Amniotic epithelial cell (primary cell): ENCODE measurements around the gene XRCC5.
"Not testable (repeated sequence)": the region's sequence is repeated elsewhere in the genome, so short reads cannot be mapped to it uniquely, and the experiment has no call there.

Experiments
- DNase-seq: peaks from one replicate; pipeline ENCODE4 v3.0.0-alpha.2; 2010; ENCODE audit warnings: low read depth

Gene XRCC5

DNA sequence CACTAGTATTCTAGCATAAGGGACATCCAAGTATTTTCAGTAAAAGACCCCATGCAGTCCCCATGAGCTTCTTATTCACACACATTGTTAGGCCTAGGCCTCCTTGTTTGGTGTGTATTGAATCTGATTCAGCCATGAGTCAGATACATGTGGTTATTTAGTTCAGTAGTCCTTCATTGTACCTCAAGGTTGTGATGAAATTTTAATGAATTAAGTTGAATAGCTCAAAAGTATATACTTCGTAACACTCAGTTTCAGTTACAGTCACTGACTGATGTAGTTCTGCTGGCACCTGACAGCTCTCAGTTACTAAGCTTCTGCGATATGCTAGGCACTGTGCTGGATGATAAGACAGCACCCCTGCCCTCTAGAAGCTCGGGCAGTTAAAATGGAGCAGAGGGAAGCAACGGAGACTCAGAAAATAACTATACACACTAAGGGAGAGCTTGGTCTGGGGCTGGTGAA lies 86.4 kb downstream of the XRCC5 start:
- DNase-seq: peak; percentile 96

DNA sequence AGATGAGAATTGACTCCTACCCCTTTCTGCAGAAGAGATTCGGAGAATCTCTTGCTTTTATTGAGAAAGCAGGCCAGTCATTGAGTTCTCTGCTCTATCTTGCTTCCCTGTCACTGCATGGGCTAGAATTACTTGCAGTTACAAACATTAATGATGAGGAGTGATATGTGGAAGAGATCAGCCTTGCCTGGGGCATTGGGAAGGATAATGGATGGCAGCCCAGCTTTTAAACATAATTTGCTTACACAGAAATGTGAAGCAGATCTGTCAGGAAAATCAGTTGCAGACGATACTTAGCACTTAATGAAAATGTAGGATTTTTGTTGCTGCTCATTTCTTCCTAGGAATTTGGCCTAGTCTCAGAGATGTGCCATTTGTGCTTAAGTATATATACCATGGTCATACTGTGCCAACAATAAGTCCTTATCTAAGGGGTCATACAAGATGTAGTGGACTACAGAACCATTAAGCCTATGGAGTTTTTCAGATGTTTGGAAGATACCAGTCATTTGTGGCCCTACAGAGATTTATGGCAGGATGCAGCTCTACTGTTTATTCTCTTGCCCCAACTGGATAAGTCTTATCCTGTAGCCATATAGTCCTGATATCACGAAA lies 92.7 kb downstream of the XRCC5 start:
- DNase-seq: no peak

DNA sequence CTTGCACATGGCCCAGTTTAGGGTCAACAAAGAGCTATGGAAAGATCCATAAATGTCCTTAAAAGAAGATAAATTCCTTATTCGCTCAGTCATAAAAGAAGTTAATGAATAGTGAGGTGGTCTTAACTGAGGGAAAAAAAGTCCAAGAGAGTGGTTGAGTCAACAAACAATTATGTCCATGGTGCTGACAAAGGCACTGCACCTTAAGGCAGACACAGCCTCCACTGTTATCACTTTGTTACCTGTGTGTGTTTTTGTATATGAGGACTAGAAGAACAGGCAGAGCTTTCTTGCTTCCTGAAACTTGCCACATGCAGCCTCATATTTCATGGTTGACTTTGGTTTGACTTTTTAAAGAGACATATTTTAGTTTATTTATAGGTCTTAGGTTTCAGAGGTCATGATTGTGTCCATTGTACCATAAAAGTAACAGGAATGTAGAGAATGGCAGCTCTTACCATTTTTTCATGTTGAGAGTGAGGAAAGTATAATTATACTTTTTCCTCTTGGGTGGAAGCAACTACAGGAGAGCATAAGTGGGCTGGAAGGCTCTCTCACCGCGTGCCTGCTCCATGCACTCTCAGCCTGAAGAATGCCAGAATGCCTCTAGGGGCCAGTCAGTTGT lies 93.6 kb downstream of the XRCC5 start:
- no peak for DNase-seq

DNA sequence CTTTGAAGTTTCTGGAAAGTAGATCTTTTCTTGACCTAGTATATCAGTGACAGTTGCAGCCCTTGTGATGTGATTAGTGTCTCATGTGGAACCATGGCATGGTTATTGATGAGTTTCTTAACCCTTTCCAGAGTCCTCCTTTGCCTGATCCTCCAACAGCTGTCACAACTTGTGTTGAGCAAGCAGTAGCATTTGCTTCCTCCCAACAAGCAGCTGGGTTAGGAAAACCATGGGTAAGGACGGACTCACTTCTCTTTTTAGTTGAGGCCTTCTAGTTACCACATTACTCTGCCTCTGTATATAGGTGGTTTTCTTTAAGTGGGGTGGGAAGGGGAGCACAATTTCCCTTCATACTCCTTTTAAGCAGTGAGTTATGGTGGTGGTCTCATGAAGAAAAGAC lies 96.3 kb downstream of the XRCC5 start:
- DNase-seq: no peak

DNA sequence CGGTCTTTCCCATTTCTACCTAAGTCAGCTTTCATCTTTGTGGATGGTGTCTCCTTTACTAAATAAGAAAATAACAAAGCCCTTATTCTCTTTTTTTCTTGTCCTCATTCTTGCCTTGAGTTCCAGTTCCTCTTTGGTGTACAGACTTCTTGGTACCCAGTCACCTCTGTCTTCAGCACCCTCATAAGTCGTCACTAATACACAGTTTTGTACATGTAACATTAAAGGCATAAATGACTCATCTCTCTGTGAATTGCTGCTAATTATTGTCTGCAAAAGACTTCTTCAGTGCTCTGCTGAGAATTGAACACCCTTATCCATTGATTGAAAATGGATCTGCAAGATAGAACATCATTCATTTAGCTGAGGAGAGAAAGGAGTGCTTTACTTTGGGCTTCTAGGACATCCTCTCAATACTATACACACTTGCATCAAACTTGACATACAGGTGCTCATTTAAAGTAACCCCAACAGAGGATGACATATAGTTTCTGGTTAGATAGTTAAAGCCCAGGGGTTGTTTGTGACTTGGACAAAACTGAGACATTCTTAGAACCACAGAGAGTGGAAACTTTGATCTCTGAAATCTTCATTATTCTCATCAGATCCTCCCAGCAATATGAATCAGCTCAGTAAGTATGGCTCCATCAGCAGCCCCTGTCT lies 97.0 kb downstream of the XRCC5 start:
- DNase-seq: no peak

DNA sequence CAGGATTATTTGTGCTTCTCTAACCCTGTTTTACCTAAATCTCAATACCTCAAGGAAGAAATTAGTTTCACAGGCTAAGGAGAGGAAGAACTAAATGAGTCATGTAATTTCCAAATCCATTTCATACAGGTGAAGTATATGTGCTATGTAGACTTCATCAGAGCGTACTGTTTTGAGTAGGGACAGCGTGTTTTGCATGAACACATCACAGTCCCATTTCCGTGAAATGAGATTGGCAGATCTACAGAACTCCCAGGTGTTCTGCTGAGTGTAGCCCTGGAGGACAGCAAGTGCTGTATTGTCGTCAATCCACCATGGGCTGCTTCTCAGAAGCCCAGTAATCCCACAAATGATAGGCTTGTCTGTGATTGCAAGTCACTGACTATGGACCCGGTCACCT lies 97.7 kb downstream of the XRCC5 start:
- DNase-seq: no peak

DNA sequence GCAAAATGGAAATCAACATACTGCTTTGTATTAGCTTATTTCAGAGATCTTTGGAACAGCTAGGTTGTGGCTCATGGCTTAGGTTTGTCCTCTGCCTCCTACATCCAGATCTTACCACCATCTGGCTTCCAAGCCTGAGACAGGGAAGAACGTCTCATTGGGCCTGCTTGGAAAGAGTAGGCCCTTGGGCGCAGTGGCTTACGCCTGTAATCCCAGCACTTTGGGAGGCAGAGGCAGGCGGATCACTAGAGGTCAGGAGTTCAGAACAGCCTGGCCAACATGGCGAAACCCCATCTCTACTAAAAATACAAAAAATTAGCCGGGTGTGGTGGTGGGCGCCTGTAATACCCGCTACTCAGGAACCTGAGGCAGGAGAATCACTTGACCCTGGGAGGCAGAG lies 99.5 kb downstream of the XRCC5 start:
- not testable (repeated sequence) for DNase-seq

DNA sequence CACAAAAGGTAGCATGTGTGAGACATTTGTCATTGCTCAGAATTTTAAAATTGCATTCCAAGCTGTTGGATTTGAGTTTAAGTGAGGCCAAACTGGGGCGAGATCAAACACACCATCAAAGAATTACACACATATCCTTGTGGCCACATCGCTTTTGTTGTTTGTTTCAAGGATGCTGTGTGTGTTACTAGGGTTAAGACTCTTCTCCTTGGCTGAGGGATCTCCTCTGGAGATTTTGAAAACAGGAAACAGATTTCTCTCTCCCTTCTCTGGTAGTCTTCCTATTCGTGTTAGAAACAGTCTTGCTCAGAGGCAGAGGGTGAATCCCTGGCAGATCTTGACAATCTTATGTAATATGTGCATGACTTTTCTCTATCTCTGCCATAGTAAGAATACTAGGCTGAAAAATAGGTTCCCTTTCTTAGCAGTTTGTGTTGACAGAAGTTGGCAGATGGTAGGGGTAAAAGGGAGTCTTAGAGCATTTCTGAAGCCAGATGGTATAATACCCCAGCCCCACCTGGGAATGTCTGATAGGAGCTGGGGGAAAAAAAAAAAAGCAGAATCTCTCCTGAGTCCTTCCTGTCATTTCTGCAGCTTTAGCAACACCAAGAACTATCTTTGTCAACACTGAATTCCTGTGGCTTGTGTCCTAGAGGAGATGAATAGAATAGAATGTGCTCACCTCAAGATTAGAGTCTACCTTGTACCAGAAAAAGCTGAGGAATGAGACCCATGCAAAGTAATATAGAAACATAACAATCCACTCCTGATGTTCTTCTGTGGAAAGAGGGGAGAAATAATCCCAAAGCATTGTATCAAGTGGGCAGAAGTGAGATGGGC lies 101.8 kb downstream of the XRCC5 start:
- peak; percentile 44 for DNase-seq

DNA sequence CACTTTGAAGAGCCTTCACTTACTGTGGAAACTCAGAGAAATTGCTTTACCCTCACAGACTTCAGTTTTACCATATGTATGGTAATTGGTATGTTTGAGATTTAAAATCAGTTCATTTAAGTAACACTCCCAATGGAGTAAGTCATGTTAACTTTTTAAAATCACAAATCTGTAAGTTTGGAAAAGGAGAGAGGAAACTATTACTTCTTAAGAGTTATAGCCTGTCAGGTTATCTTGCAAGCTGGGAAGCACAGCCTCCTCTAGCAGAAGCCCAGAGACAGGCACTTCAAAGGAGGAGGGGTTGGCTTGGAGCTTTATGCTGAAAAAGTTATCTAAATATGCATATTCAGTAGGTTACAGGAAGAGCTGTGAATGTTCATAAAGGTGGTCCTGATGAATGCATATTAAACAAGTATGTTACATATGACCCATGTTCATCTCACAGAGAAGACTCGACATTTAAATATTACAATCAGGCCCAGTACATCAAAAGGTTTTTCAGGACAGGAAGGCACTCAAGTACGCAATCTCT lies 102.5 kb downstream of the XRCC5 start:
- no peak for DNase-seq

DNA sequence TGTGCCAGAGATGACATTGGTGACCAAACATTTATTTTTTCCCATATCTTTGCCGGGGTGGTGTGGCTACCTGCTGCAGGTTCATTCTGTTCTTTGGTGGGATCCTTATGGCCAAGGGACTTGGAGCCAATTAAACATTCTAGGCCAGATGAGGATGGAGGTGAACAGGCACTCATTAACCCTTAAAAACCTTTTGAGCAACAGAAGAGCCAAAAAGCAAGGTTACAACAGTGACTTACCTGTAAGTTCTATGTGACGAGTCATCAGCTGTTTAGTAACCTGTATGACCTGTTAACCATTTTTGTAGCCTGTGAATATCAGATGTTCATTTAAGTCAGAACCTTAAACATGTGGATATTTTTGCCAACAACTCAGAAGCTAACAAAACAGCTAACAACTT lies 105.6 kb downstream of the XRCC5 start:
- no peak for DNase-seq

DNA sequence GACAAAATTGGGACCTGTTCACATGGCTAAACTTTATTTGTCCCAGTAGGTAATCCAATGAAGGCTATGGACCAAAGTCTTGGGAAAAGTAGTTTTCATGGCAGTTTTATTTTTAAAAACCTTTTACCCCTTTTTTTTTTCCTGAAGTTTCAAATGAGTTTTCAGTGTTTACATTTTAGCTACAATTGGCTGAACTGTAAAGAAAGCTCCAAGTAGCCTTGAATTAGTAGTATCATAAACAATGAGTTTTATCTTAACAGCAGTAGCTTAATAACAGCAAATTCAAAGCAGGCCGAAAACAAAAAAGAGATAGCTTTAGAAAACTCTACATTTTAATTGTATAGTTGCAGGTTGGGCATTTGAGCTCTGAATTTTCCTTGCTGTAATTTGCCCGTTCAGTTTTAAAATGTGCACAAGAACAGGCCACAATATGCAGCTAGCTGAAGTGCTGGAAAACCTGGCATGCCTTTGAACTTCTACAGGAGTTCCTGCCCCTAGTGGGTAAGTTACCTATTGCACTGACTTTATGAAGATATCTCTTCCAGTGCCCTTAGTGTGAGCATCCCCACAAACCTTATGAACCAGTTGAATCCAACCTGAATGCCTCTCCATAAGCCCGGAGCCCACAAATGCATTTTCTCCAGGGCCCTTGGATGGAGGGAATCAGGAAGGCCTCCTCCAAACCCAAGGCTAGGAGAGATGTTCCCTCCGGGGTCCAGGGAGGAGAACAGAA lies 106.7 kb downstream of the XRCC5 start:
- peak; percentile 48 for DNase-seq

DNA sequence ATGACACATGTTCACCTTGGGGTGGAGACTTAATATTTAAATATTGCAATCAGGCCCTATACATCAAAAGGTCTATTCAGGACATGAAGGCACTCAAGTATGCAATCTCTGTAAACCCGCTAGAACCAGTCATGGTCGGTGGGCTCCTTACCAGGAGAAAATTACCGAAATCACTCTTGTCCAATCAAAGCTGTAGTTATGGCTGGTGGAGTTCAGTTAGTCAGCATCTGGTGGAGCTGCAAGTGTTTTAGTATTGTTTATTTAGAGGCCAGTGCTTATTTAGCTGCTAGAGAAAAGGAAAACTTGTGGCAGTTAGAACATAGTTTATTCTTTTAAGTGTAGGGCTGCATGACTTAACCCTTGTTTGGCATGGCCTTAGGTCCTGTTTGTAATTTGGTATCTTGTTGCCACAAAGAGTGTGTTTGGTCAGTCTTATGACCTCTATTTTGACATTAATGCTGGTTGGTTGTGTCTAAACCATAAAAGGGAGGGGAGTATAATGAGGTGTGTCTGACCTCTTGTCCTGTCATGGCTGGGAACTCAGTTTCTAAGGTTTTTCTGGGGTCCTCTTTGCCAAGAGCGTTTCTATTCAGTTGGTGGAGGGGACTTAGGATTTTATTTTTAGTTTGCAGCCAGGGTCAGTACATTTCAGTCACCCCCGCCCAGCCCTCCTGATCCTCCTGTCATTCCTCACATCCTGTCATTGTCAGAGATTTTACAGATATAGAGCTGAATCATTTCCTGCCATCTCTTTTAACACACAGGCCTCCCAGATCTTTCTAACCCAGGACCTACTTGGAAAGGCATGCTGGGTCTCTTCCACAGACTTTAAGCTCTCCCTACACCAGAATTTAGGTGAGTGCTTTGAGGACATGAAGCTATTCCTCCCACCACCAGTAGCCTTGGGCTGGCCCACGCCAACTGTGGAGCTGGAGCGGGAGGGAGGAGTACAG lies 108.1 kb downstream of the XRCC5 start:
- peak; percentile 61 for DNase-seq

DNA sequence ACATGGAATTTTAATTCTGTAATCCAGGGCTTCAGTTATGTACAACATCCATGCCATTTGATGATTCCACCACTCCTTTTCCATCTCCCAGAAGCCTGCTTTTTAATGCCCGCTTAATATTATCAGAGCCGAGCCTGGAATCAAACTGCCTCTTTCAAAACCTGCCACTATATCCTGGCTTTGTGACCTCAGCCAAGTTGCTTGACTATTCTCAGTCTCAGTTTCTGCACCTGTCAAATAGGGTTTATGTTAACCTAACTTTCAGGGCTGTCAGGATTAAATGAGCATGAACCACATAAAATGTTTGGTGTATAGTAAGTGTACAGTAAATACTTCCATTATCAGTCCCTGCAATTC lies 108.7 kb downstream of the XRCC5 start:
- DNase-seq: no peak

DNA sequence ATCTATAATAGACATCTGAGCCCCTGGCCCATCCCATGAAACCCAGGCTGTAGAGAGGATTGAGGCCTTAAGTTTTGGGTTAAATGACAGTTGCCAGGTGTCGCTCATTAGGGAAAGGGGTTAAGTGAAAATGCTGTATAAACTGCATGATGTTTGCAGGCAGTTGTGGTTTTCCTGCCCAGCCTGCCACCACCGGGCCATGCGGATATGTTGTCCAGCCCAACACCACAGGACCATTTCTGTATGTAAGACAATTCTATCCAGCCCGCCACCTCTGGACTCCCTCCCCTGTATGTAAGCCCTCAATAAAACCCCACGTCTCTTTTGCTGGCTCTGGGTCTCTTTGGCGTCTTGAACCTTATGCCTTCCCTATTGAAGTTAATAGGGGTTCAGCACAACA lies 110.7 kb downstream of the XRCC5 start:
- DNase-seq: no peak

DNA sequence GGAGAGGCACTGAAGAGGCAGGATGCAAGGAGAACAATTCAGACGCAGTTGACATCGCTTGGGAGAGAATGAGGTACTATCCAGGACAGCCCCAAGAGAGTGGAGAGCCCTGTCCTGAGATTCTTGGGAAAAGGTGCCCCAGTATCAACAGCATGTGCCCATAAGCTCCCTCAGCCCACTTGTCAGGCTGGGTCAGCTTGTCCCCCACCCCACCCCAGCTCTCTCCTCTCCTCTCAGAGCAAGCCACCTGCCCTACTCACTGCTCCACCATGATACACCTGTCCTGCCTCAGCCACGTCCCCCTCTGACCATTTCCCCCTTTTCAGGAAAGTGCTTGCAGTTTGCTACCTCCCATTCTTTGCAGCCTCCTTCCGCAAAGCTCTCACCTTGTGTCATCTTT lies 111.8 kb downstream of the XRCC5 start:
- DNase-seq: no peak

DNA sequence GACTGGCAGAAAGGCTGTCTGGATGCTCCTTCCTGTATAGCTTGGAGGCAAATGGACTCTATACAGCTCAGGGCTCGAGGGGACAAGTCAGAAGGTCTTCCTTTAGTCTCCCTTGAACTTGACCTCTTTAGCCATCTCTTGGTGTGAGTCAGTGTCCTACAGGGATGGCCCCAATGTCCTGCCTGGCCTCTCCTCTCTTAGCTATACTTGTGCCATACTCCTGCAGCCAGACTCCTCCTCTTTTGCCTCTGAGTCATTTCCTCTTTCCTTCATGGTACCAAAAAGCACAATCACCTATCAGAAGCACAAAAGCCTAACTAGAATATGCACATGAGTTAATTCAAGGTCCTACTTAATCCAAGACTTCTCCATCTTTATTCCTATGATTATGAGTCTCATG lies 112.7 kb downstream of the XRCC5 start:
- DNase-seq: peak; percentile 30

DNA sequence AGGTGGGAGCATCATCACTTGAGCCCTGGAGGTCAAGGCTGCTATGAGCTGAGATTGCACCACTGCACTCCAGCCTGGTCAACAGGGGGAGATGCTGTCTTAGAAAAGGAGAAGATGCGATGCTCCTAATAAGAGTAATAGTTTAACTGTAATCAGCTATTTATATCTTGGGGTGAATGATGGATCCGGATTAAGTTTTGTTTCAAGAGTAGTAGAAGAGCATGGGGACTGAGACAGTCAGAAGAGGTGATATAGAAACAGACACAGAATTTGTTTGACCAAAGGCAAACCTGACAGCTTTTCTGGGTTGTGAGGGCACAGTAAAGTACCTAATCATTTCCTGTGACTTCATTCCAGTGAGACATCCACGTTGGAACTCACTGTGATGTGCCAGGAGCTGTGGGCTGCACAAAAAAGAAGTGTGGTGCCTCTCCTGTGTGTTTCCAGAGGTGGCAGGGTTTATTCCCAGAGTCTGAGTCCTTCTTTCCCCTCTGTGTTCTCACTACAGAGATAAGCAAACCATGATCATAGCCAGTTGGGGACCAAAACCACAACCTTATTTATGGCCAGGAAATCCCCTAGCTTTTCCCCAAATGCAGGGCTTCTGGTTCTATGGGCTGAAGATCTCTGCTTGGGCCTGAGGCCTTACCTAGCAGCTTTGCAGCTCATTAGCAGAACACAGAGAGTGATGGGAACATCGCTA lies 113.7 kb downstream of the XRCC5 start:
- peak; percentile 43 for DNase-seq

DNA sequence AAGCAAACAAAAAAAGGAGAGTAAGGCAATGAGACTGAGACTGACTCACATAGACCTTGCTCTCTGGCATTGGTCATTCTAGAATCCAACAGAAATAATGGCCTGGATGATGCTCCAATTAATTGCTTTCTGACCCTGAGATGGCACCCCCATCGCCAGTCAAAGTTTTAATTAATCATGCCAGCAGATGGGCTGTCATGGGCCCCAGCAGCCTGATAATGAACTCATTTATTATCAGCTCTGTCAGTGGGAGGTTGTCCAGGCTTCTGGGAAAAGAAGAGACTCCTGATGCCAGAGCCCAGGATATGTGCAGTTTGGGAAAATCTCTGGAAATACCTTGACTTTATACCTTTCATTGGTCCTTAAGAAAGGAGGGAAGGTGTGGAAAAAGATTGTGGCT lies 115.2 kb downstream of the XRCC5 start:
- no peak for DNase-seq

DNA sequence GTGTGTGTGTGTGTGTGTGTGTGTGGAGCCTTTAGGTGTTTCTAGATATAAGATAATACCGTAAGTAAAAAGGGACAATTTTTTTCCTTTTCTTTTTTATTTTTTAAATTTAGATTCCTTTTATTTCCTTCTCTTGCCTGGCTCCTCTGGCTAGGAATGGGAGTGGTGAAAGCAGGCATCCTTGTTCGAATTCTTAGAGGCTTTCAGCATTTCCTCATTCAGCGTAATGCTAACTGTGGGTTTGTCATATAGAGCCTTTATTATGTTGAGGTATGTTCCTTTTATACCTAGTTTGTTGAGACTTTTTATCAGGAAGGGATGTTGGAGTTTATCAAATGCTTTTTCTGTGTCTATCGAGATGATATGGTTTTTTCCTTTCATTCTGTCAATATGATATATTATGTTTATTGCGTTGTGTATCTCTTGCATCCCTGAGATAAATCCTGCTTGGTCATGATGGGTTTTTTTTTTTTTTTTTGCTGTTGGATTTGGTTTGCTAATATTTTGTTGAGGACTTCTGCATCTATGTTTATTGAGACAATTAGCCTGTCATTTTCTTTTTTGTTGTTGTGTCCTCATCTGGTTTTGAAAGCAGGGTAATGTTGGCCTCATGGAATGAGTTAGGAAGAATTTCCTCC lies 120.2 kb downstream of the XRCC5 start:
- no peak for DNase-seq

DNA sequence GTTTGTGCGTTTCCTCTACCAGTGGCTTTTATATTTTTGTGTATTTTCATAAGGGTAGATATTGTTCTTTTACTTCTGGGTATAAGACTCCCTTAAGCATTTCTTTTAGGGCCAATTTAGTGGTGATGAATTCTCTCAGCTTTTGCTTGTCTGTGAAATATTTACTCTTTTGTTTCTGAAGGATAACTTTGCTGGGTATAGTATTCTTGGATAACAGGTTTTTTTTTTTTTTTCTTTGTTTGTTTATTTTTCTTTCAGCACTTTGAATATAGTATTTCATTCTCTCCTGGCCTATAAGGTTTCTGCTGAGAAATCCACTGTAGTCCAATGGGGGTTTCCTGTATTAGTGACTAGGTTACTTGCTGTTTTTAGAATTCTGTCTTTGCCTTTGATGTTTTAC lies 122.7 kb downstream of the XRCC5 start:
- DNase-seq: no peak
